HG03342 (cell line): ENCODE data around the gene ZNF831.

Source experiments
- ATAC-seq: cut with Tn5 transposase; IDR thresholded peaks from one replicate; pipeline ENCODE4 v1.9.1; 2021; ENCODE audit warnings: mild to moderate bottlenecking, moderate library complexity; ENCODE audit not compliant: unreplicated experiment

The ZNF831 gene

GRCh38 chr20:59297686-59298085 lies 134.1 kb downstream of the ZNF831 start:
- no peak for ATAC-seq

GRCh38 chr20:59299945-59300332 lies 136.3 kb downstream of the ZNF831 start:
- no peak for ATAC-seq

- no peak for ATAC-seq
These were observed 136.9 kb downstream of the ZNF831 start, which contains the start of gene EDN3 for GRCh38 chr20:59300333-59301081. EDN3 (plus strand) TSS chr20:59300611; CDS start chr20:59300813, 202 bp downstream.

GRCh38 chr20:59301343-59302007 lies 137.9 kb downstream of the ZNF831 start:
- no peak for ATAC-seq

- no peak for ATAC-seq
These were observed 142.5 kb downstream of the ZNF831 start for GRCh38 chr20:59305908-59306655.

- ATAC-seq = no peak
These were observed 143.6 kb downstream of the ZNF831 start for GRCh38 chr20:59307270-59307669.
